GM19240 (cell line): ENCODE results near the gene BABAM2.

Source experiments
- DNase-seq: peaks from one replicate; pipeline ENCODE4 v3.0.0; 2011; ENCODE audit warnings: low spot score; ENCODE audit not compliant: insufficient read length

The BABAM2 gene

GRCh38 chr2:28341208-28341891 lies 450.8 kb downstream of the BABAM2 start:
- no peak for DNase-seq

DNA sequence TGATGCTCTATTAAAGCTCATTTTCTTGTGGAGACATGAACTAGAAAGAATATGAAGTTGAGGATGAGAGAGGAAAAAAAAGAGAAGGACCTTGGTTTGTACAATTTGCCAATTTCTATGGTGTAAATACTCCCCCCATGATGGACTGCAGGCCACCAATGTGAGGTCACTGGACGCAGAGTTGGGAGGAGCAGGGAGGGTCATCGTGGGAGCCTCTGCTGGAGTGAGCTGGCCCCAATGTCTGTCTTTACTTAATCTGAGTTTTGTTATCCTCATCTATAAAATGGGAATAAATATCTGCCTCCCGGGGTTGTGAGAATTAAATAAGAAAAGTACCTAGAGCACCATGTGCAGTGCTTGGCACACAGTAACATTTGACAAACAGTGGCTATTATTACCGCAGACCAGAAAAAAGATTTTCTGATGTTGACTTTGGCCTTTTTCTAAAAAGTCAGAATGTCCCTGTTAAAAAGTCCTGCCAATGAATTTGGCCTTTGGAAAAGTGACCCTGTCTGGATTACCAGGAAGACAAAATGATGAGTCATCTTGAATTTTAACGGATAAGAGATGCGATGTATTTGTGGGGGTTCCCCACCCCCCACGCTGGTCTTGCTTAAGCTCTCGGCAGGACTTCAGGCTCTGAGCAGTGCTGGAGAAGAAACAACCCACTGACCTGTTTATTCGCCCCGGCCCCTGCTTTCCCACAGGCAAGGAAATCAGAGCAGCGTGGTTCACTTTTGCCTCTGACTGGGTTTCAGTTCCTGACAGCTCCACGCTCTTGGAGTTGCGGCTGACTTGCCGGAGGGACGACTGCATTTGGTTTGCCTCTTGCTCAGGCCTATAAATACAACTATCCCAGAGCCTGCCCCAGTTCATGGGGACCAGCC lies 451.8 kb downstream of the BABAM2 start:
- DNase-seq = no peak

DNA sequence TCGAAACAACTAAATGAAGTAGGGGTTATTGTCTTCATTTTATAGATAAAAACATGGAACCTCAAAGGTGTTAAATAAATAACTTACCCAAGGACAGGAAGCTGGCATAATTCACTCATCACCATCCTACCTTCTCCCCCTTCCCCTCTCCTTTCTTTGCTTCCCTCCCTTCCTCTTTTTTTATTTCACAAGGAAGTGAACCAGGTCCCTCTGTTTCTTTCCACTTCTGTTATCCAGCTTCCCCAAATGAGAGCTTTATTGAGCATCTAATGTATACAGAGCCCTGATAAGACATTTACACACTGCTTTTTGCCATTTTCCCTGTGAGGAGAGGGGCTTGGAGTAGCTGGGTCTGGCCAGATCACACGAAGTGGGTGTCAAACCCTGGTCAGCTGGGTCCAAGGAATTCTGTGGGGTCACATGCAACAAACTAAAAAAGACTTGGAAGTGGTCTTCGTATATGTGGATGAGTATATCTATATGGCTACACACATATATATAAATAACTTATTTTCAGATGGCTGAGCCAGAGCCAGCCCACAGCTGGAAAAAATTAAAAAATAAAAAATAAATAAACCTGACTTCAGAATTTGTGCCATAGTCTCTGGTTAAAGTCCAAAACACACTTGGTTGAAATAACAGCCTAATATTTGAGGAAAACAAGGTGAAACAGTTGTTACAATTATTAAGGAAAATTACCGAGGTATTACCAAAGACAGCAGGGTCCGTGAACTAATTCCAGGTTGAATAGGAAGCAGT lies 452.8 kb downstream of the BABAM2 start:
- DNase-seq = no peak

GRCh38 chr2:28343971-28344715 lies 453.6 kb downstream of the BABAM2 start:
- no peak for DNase-seq

DNA sequence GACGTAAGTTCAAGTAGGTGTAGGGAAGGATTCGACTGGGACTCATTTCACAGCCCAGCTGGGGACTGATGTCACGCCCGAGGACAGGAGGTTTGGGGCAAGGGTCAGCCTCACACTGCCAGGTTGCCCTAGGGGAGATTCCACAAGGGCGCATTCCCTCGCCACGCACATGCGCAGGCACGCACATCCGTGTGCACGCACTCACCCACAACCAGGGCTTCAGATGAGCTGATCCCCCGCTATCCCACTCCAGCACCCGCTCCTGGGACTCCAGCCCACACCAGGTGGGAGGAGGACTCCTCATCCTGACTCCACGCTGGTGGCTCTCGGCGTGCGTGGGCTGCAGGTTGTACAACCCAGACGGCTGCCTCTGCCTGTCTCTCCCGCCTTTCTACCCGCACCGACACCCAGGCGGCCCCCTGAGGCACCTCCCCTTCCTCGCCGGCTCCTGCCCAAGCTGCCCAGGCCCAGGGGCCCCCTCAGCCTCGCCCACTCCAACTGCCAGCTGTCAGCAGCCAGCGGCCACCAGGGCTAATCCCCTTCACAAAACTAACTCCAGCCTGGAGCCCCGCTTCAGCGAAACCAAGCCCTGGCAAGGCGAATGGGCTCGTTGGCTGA lies 454.3 kb downstream of the BABAM2 start:
- DNase-seq = no peak

DNA sequence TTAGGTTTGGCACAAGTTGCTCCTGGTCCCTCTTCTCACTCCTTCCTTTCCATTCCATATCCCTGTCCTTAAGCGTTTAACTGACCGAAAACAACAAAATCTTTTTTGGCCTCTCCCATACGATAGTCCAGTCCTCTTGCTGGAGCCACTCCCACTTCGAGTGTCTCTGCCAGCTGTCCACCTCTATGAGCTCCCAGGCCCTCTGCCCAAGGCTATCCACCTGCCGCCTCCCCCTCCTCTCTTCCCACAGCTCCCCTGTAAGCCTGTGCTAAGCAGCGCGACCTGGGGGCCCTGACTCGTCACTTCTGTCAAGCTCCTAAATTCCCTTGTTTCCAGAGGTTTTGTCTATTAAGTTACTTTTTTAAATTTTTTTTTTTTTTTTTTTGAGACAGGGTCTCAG lies 455.1 kb downstream of the BABAM2 start:
- no peak for DNase-seq

GRCh38 chr2:28346587-28346986 lies 456.1 kb downstream of the BABAM2 start:
- DNase-seq = no peak

- no peak for DNase-seq
Observed at GRCh38 chr2:28347193-28347592, 456.7 kb downstream of the BABAM2 start.

- DNase-seq = no peak
Observed at GRCh38 chr2:28347596-28347995, 457.1 kb downstream of the BABAM2 start.

GRCh38 chr2:28348149-28348567 lies 457.6 kb downstream of the BABAM2 start:
- no peak for DNase-seq

GRCh38 chr2:28348921-28349320 lies 458.4 kb downstream of the BABAM2 start:
- DNase-seq = no peak

DNA sequence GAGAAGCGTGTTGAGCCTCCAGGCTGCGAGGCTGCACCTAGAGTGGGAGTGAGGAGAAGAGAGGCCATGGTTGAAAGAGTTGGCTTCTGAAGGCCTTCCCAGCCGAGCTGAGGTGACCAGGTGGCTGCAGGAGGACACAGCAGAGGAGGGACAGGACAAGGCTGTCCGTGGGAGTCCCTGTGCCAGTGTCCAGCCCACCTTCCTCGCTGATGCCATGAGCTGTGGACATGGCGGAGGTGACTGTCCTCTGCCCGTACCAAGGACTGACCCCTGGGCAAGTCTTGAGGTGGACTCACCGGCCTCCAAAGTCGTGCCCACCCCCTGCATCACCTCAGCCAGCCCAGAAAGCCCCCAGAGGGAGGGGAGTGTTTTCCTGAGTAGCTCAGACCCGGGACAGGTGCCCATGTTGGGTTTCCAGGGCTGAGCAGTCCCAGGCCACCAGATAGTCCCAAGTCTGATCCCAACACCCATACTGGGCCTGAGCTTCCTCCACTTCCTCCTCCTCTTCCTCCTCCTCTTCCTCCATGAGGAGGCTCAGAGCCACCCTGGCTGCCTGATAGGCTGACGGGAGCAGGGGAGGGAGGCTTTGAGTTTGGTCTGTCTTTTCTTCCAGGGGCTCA lies 459.1 kb downstream of the BABAM2 start:
- DNase-seq = no peak

GRCh38 chr2:28350196-28350595 lies 459.7 kb downstream of the BABAM2 start:
- DNase-seq = no peak

GRCh38 chr2:28350791-28351285 lies 460.3 kb downstream of the BABAM2 start:
- no peak for DNase-seq

GRCh38 chr2:28351621-28352020 lies 461.1 kb downstream of the BABAM2 start:
- no peak for DNase-seq

GRCh38 chr2:28352104-28352503 lies 461.6 kb downstream of the BABAM2 start:
- no peak for DNase-seq

DNA sequence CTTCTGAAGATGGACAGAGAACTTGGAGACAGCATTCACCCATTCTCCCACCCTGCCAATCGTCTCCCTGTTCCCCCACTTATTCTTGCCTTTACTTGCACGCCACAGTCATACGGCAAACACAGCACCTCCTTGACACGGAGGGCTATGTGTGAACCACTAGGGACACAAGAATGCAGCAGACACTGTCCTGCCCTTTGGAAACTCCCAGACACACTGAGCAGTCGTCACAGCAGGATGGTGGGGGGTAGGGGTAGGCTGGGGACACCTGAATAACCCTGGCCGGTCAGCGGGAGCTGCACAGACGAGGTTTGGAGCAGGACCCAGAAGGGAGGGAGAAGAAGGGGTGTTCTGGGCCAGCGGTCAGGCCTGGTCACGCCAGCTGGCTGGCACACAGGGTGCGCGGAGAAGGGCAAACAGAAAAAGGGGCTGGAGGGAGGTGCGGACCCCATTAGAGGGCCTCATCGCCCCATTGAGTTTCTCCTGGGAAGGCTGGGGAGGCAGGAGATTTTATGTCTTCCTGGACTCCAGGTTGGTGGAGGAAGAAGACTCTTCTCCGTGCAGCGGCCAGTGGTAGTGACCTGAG lies 462.2 kb downstream of the BABAM2 start:
- DNase-seq = no peak

DNA sequence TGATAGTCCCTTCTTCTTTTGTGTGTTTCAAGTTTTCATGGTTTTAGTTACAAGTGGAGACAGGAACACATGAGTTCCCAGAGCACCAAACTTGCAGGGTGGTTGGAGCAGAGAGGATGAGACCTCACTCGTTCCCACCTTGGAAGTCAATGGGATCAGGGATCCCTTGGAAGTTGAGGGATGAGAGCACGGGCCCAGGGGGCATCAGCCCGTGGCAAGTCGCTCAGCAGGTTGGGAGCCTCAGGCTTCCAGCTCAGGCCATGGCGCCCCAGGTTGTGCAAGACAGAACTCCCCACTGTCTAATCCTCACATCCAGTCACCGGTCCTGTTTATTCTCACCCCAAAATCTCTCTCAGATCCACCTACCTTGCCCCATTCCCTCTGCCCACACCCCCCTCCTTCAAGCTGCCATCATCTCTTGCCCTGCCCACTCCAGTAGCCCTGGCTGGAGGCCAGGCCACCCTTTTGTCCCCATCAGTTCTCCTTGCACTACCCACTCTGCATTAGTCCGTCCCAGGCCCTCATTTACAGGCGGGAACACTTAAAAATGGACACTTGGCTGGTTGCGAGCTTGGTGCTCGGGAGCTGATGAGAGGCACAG lies 464.5 kb downstream of the BABAM2 start:
- DNase-seq = no peak

DNA sequence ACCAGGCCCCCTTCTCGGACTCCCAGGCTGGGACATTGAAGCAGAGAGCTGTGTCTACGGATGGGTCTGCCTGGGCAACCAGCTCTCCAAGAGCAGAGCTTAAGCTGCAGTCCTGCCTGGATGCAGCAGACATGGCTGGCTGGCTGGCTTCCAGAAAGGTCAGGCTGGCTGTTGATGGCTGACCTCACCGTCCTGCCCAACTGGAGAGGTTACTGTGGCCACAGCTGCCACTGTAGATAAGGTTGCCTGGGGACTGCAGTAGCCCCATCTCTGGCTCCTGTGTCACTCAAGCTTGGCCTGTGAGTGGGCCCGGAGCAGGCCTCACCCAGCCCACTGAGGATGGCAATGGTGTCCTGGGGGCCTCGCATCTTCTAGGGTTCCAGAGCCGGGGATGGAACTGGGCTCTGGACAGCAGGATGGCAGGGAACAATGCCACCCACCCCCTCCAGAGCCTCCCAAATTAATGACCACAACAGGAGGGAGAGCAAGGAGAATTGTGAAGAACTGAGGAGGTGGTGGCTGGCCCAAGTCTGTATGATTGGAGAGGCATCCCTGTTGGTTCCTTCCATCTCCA lies 465.1 kb downstream of the BABAM2 start:
- DNase-seq = no peak
